ENCODE measurements around the gene CUBN.

DNA sequence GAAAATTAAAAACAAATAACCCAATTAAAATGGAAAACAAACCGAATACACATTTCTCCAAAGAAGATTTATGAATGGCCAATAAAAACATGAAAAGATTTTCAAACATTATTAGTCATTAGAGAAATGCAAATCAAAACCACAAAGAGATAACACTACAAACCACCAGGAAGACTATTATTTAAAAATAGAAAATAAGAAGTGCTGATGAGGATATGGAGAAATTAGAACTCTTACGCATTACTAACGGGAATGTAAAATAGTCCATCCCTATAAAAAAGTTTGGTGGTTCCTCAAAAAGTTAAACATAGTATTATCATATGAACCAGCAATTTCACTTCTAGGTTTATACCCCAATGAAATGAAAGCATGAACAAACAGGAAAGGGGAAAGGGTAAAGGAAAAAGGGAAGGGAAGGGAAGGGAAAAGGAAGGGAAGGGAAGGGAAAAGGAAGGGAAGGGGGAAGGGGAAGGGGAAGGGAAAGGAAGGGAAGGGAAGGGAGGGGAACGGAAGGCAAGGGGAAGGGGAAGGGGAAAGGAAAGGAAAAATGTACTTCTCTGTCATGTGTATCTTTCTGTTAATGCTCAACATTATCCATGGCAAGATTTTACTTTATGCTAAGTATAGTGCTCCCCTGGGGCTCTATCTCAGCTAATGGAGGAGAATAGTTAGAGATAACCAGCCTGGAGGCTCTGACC is 187.1 kb downstream of the CUBN start:
- TF ChIP-seq POLR2A (IDR thresholded peaks at IDR 0.05): no peak
- TF ChIP-seq, protein P1, sequence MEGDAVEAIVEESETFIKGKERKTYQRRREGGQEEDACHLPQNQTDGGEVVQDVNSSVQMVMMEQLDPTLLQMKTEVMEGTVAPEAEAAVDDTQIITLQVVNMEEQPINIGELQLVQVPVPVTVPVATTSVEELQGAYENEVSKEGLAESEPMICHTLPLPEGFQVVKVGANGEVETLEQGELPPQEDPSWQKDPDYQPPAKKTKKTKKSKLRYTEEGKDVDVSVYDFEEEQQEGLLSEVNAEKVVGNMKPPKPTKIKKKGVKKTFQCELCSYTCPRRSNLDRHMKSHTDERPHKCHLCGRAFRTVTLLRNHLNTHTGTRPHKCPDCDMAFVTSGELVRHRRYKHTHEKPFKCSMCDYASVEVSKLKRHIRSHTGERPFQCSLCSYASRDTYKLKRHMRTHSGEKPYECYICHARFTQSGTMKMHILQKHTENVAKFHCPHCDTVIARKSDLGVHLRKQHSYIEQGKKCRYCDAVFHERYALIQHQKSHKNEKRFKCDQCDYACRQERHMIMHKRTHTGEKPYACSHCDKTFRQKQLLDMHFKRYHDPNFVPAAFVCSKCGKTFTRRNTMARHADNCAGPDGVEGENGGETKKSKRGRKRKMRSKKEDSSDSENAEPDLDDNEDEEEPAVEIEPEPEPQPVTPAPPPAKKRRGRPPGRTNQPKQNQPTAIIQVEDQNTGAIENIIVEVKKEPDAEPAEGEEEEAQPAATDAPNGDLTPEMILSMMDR (IDR thresholded peaks at IDR 0.05): no peak
